ENCODE data around the gene SOX10.

SOX10 gene

GRCh38 chr22:37929390-37929789 lies 55.0 kb downstream of the SOX10 start:
- TF ChIP-seq REST (IDR thresholded peaks at IDR 0.05; ENCODE audit: insufficient read depth in 1 of 2, low read depth in 2 of 2, low read length in 2 of 2) (no peak), POLR2AphosphoS5 (IDR thresholded peaks at IDR 0.05; ENCODE audit: low read depth, low read length) (no peak), SIN3A (IDR thresholded peaks at IDR 0.05; ENCODE audit: borderline replicate concordance, insufficient read depth, low read length) (no peak), FOXP2 (optimal IDR thresholded peaks at IDR 0.05; ENCODE audit: borderline replicate concordance, extremely low read depth, extremely low read length, insufficient read depth) (no peak), TAF1 (IDR thresholded peaks at IDR 0.05; ENCODE audit: borderline replicate concordance, insufficient read depth, low read length) (no peak)

DNA sequence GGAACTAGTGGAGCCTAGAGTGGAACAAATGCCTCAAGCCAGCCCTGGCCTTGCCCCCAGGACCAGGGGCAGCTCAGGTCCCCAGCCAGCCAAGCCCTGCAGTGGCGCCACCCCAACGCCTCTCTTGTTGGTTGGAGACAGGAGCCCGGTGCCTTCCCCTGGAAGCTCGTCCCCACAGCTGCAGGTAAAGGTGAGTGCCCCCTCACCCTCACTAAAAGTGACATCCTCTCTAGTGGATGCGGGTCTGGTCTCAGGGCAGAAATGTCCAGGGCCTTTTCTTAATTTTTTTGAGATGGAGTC lies 56.8 kb downstream of the SOX10 start:
- TF ChIP-seq REST (IDR thresholded peaks at IDR 0.05; ENCODE audit: insufficient read depth in 1 of 2, low read depth in 2 of 2, low read length in 2 of 2), result no peak
- TF ChIP-seq SIN3A (IDR thresholded peaks at IDR 0.05; ENCODE audit: borderline replicate concordance, insufficient read depth, low read length), result no peak
- no peak for TF ChIP-seq FOXP2 (optimal IDR thresholded peaks at IDR 0.05; ENCODE audit: borderline replicate concordance, extremely low read depth, extremely low read length, insufficient read depth)
- no peak for TF ChIP-seq TAF1 (IDR thresholded peaks at IDR 0.05; ENCODE audit: borderline replicate concordance, insufficient read depth, low read length)
- TF ChIP-seq POLR2AphosphoS5 (IDR thresholded peaks at IDR 0.05; ENCODE audit: low read depth, low read length), result no peak

GRCh38 chr22:37926771-37927636 lies 57.4 kb downstream of the SOX10 start:
- TF ChIP-seq FOXP2 (optimal IDR thresholded peaks at IDR 0.05; ENCODE audit: borderline replicate concordance, extremely low read depth, extremely low read length, insufficient read depth) (no peak), REST (IDR thresholded peaks at IDR 0.05; ENCODE audit: insufficient read depth in 1 of 2, low read depth in 2 of 2, low read length in 2 of 2) (no peak), SIN3A (IDR thresholded peaks at IDR 0.05; ENCODE audit: borderline replicate concordance, insufficient read depth, low read length) (no peak), TAF1 (IDR thresholded peaks at IDR 0.05; ENCODE audit: borderline replicate concordance, insufficient read depth, low read length) (no peak), POLR2AphosphoS5 (IDR thresholded peaks at IDR 0.05; ENCODE audit: low read depth, low read length) (no peak)

- TF ChIP-seq TAF1 (IDR thresholded peaks at IDR 0.05; ENCODE audit: borderline replicate concordance, insufficient read depth, low read length) (no peak), REST (IDR thresholded peaks at IDR 0.05; ENCODE audit: insufficient read depth in 1 of 2, low read depth in 2 of 2, low read length in 2 of 2) (no peak), SIN3A (IDR thresholded peaks at IDR 0.05; ENCODE audit: borderline replicate concordance, insufficient read depth, low read length) (no peak), FOXP2 (optimal IDR thresholded peaks at IDR 0.05; ENCODE audit: borderline replicate concordance, extremely low read depth, extremely low read length, insufficient read depth) (no peak), POLR2AphosphoS5 (IDR thresholded peaks at IDR 0.05; ENCODE audit: low read depth, low read length) (no peak)
Measured at GRCh38 chr22:37926358-37926757, 58.0 kb downstream of the SOX10 start.
